ENCODE results near the gene LBH.

Gene LBH

GRCh38 chr2:30217644-30218337 lies 13.5 kb upstream of the LBH start:
- DNase-seq: peak; percentile 15

GRCh38 chr2:30218338-30218713 lies 13.0 kb upstream of the LBH start:
- no peak for DNase-seq

GRCh38 chr2:30218814-30219213 lies 12.5 kb upstream of the LBH start:
- no peak for DNase-seq

GRCh38 chr2:30219886-30220875 lies 11.2 kb upstream of the LBH start:
- no peak for DNase-seq

GRCh38 chr2:30221531-30221930 lies 9.8 kb upstream of the LBH start:
- no peak for DNase-seq

- no peak for DNase-seq
These were observed 9.3 kb upstream of the LBH start for GRCh38 chr2:30222031-30222430.

GRCh38 chr2:30222636-30223360 lies 8.5 kb upstream of the LBH start:
- DNase-seq: no peak

GRCh38 chr2:30223413-30223874 lies 7.9 kb upstream of the LBH start:
- DNase-seq: no peak

- no peak for DNase-seq
These were observed 7.2 kb upstream of the LBH start for GRCh38 chr2:30224151-30224550.

- DNase-seq: no peak
These were observed 6.1 kb upstream of the LBH start for GRCh38 chr2:30225131-30225762.

GRCh38 chr2:30226144-30227032 lies 4.9 kb upstream of the LBH start:
- no peak for DNase-seq

GRCh38 chr2:30229596-30229995 lies 1.7 kb upstream of the LBH start:
- DNase-seq: no peak

GRCh38 chr2:30230497-30231211 lies 680 bp upstream of the LBH start:
- peak; percentile 31 for DNase-seq

GRCh38 chr2:30231996-30232800 lies 864 bp downstream of the LBH start:
- DNase-seq: peak; percentile 36

GRCh38 chr2:30232801-30233130 lies 1.4 kb downstream of the LBH start:
- DNase-seq: no peak

- DNase-seq: no peak
These were observed 2.1 kb downstream of the LBH start for GRCh38 chr2:30233271-30234009.

- no peak for DNase-seq
These were observed 3.0 kb downstream of the LBH start for GRCh38 chr2:30234180-30234971.

- no peak for DNase-seq
These were observed 3.8 kb downstream of the LBH start for GRCh38 chr2:30235008-30235655.
